HepG2 (cell line): ENCODE measurements around the gene GRID1.

ENCODE experiments used
- ELF1 ChIP-seq: sonication (generic); formaldehyde crosslinking; IDR thresholded peaks from 2 replicates; pipeline ENCODE4 v1.4.0; 2020; ENCODE audit warnings: missing genetic modification reagents
- JUNB ChIP-seq: sonication (generic); formaldehyde crosslinking; IDR thresholded peaks from 2 replicates; pipeline ENCODE4 v1.8.0; 2022; ENCODE audit warnings: missing genetic modification reagents, mild to moderate bottlenecking, borderline replicate concordance
- KDM1A ChIP-seq: IDR thresholded peaks from 2 replicates; pipeline ENCODE4 v1.6.1; 2016; ENCODE audit warnings: missing compliant biosample characterization
- SIN3A ChIP-seq: IDR thresholded peaks from 2 replicates; pipeline ENCODE4 v1.6.1; 2011; ENCODE audit warnings: low read depth, mild to moderate bottlenecking, control low read depth, low read length, borderline replicate concordance
- STAG1 ChIP-seq: sonication (generic); formaldehyde crosslinking; IDR thresholded peaks from 2 replicates; pipeline ENCODE4 v1.4.0; 2020; ENCODE audit warnings: missing genetic modification reagents
- TBP ChIP-seq: sonication (generic); formaldehyde crosslinking; IDR thresholded peaks from 2 replicates; pipeline ENCODE4 v1.5.0; 2020; ENCODE audit warnings: missing genetic modification reagents
- ZNF160 ChIP-seq: sonication (generic); formaldehyde crosslinking; IDR thresholded peaks from 2 replicates; pipeline ENCODE4 v1.8.0; 2022; ENCODE audit warnings: mild to moderate bottlenecking, inconsistent platforms, missing genetic modification reagents
- ZNF670 ChIP-seq: sonication (generic); formaldehyde crosslinking; IDR thresholded peaks from 2 replicates; pipeline ENCODE4 v1.8.0; 2022; ENCODE audit warnings: mild to moderate bottlenecking, missing genetic modification reagents, borderline replicate concordance
- TF ChIP-seq, protein P1 (sequence below), 2 experiments: sonication (generic) in 1 of 2; formaldehyde crosslinking in 1 of 2; IDR thresholded peaks; 2 replicates each; pipeline versions ENCODE4 v1.4.0 to v1.6.1; 2018 to 2020; ENCODE audit warnings: missing genetic modification reagents in 2 of 2, borderline replicate concordance in 1 of 2, low read depth in 1 of 2, mild to moderate bottlenecking in 1 of 2, missing biosample characterization in 1 of 2
- TF ChIP-seq, protein P2 (sequence below): sonication (generic); formaldehyde crosslinking; IDR thresholded peaks from 2 replicates; pipeline ENCODE4 v1.5.0; 2020; ENCODE audit warnings: mild to moderate bottlenecking, missing genetic modification reagents, moderate library complexity

DNA sequence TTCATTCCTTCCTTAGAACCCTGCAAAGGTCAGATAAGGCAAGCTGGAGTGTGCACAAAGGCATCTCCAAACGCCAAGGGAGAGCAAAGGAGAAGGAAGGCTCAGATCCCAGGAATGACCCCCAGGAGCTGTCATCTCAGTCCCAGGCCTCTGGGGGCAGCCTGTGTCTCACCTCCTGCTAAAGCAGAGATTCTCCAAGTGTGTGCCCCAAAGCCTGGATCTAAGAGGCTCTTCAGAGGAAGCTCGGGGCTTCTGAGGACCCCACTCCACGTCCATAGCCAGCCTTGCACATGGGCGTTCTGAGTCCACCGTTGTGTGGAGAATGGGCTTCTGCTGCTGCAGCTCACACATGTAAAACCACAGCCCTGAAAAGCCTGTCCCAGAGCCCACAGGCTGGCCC is 5.1 kb upstream of the GRID1 start:
- no peak for TF ChIP-seq SIN3A
- TF ChIP-seq ZNF160 (CRISPR knock-in tag) = no peak
- TF ChIP-seq ZNF670 (CRISPR knock-in tag) = no peak
- TF ChIP-seq, protein P1, sequence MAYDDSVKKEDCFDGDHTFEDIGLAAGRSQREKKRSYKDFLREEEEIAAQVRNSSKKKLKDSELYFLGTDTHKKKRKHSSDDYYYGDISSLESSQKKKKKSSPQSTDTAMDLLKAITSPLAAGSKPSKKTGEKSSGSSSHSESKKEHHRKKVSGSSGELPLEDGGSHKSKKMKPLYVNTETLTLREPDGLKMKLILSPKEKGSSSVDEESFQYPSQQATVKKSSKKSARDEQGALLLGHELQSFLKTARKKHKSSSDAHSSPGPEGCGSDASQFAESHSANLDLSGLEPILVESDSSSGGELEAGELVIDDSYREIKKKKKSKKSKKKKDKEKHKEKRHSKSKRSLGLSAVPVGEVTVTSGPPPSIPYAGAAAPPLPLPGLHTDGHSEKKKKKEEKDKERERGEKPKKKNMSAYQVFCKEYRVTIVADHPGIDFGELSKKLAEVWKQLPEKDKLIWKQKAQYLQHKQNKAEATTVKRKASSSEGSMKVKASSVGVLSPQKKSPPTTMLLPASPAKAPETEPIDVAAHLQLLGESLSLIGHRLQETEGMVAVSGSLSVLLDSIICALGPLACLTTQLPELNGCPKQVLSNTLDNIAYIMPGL (CRISPR knock-in tag; IDR thresholded peaks at IDR 0.05; ENCODE audit: borderline replicate concordance in 1 of 2, low read depth in 1 of 2) = no peak
- TF ChIP-seq ELF1 = no peak
- no peak for TF ChIP-seq JUNB (CRISPR knock-in tag)
- TF ChIP-seq TBP (CRISPR knock-in tag) = no peak
- TF ChIP-seq STAG1 (CRISPR knock-in tag) = no peak
- no peak for TF ChIP-seq KDM1A (CRISPR knock-in tag)
- TF ChIP-seq, protein P2, sequence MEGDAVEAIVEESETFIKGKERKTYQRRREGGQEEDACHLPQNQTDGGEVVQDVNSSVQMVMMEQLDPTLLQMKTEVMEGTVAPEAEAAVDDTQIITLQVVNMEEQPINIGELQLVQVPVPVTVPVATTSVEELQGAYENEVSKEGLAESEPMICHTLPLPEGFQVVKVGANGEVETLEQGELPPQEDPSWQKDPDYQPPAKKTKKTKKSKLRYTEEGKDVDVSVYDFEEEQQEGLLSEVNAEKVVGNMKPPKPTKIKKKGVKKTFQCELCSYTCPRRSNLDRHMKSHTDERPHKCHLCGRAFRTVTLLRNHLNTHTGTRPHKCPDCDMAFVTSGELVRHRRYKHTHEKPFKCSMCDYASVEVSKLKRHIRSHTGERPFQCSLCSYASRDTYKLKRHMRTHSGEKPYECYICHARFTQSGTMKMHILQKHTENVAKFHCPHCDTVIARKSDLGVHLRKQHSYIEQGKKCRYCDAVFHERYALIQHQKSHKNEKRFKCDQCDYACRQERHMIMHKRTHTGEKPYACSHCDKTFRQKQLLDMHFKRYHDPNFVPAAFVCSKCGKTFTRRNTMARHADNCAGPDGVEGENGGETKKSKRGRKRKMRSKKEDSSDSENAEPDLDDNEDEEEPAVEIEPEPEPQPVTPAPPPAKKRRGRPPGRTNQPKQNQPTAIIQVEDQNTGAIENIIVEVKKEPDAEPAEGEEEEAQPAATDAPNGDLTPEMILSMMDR = no peak
